ENCODE measurements around the gene SLC45A1.

The SLC45A1 gene

GRCh38 chr1:8335246-8335645 is 17.3 kb downstream of the SLC45A1 start:
- Histone ChIP-seq H3K27ac (no peak overlapping the region), H3K9ac (ENCODE audit: insufficient read length) (no peak overlapping the region), H3K4me3 (no peak overlapping the region), H3K36me3 (ENCODE audit: insufficient read depth, low read length) (no peaks in the 10 kb centered on the region), H3K9me3 (ENCODE audit: low read depth, low read length) (no peaks in the 10 kb centered on the region)
- DNase-seq (ENCODE audit: low read depth, low spot score), result no peak
- TF ChIP-seq POLR2AphosphoS5 (IDR thresholded peaks at IDR 0.05; ENCODE audit: borderline replicate concordance, low read depth, low read length) (no peak), EZH2 (IDR thresholded peaks at IDR 0.05) (no peak), FOXP2 (optimal IDR thresholded peaks at IDR 0.05; ENCODE audit: control extremely low read depth, extremely low read length, insufficient read depth) (no peak)

DNA sequence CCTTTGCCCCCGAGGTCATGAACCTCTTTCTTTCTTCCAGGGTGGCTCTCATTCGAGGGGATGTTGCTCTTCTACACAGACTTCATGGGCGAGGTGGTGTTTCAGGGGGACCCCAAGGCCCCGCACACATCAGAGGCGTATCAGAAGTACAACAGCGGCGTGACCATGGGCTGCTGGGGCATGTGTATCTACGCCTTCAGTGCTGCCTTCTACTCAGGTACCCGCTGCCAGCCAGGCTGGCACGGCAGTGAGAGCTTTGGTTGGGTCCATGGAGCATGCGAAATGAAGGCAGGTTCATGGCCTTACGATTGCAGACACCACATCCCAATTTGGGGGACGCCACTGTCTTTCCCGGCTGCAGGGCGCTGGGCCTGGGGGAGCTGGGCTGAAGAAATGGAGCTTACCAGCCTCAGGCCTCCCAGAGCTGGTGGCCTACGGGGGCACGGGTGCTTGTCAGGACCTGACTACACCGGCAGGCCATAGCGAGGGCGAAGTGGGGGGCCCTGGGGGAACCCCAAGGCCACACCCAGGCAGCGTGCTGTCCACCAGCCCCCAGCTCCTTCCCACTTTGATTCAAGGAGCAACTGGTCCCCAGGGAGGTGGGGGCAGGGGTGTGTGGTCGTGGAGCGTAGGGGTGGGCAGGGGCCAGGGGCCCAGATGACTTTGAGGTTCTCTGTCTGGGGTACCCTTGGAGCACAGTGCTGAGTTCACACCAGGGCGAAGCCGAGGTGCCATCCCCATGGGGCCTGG is 20.0 kb downstream of the SLC45A1 start:
- Histone ChIP-seq H3K36me3 (ENCODE audit: insufficient read depth, low read length) (no peaks in the 10 kb centered on the region), H3K9me3 (ENCODE audit: low read depth, low read length) (no peaks in the 10 kb centered on the region), H3K4me3 (no peak overlapping the region), H3K27ac (no peak overlapping the region), H3K9ac (ENCODE audit: insufficient read length) (no peak overlapping the region)
- no peak for DNase-seq (ENCODE audit: low read depth, low spot score)
- TF ChIP-seq POLR2AphosphoS5 (IDR thresholded peaks at IDR 0.05; ENCODE audit: borderline replicate concordance, low read depth, low read length) (no peak), EZH2 (IDR thresholded peaks at IDR 0.05) (no peak), FOXP2 (optimal IDR thresholded peaks at IDR 0.05; ENCODE audit: control extremely low read depth, extremely low read length, insufficient read depth) (no peak)

GRCh38 chr1:8338526-8339202 is 20.8 kb downstream of the SLC45A1 start:
- TF ChIP-seq FOXP2 (optimal IDR thresholded peaks at IDR 0.05; ENCODE audit: control extremely low read depth, extremely low read length, insufficient read depth) (no peak), EZH2 (IDR thresholded peaks at IDR 0.05) (no peak), POLR2AphosphoS5 (IDR thresholded peaks at IDR 0.05; ENCODE audit: borderline replicate concordance, low read depth, low read length) (no peak)
- no peak for DNase-seq (ENCODE audit: low read depth, low spot score)
- no peak overlapping the region for H3K4me3 ChIP-seq

GRCh38 chr1:8339203-8339600 is 21.3 kb downstream of the SLC45A1 start:
- no peaks in the 10 kb centered on the region for H3K36me3 ChIP-seq (ENCODE audit: insufficient read depth, low read length)
- DNase-seq (ENCODE audit: low read depth, low spot score), result no peak

More at GRCh38 chr1:8338526-8339202, 20.8 kb downstream of the SLC45A1 start:
- Histone ChIP-seq H3K9me3 (ENCODE audit: low read depth, low read length) (no peaks in the 10 kb centered on the region), H3K27ac (no peak overlapping the region), H3K9ac (ENCODE audit: insufficient read length) (no peak overlapping the region), H3K36me3 (ENCODE audit: insufficient read depth, low read length) (no peaks in the 10 kb centered on the region)

DNA sequence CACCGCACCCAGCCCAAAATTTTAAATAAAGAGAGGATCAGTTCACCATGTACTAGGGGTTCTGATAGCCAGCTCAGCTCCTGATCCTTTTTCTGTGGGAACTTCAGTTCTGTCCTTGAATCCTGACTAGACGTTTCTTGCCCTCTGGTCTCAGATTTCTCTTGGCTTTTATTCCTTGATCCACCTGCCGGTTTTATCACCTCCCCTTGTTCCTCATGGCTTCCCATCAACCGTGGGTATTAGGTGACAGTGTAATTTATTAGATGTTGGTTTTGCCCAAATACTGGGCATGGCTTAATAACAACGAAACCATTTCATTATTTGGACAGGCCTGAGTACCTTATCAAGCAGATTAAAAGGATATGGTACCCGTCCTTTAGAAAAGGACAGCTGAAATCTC is 22.5 kb downstream of the SLC45A1 start:
- H3K9ac ChIP-seq (ENCODE audit: insufficient read length), result no peak overlapping the region
- no peak overlapping the region for H3K4me3 ChIP-seq
- H3K27ac ChIP-seq, result no peak overlapping the region
- H3K36me3 ChIP-seq (ENCODE audit: insufficient read depth, low read length), result no peaks in the 10 kb centered on the region
- TF ChIP-seq POLR2AphosphoS5 (IDR thresholded peaks at IDR 0.05; ENCODE audit: borderline replicate concordance, low read depth, low read length) (no peak), EZH2 (IDR thresholded peaks at IDR 0.05) (no peak), FOXP2 (optimal IDR thresholded peaks at IDR 0.05; ENCODE audit: control extremely low read depth, extremely low read length, insufficient read depth) (no peak)
- no peaks in the 10 kb centered on the region for H3K9me3 ChIP-seq (ENCODE audit: low read depth, low read length)
- DNase-seq (ENCODE audit: low read depth, low spot score), result no peak

More at GRCh38 chr1:8339203-8339600, 21.3 kb downstream of the SLC45A1 start:
- H3K9ac ChIP-seq (ENCODE audit: insufficient read length), result no peak overlapping the region
- no peak overlapping the region for H3K27ac ChIP-seq
- no peaks in the 10 kb centered on the region for H3K9me3 ChIP-seq (ENCODE audit: low read depth, low read length)
- no peak overlapping the region for H3K4me3 ChIP-seq
- TF ChIP-seq FOXP2 (optimal IDR thresholded peaks at IDR 0.05; ENCODE audit: control extremely low read depth, extremely low read length, insufficient read depth) (no peak), EZH2 (IDR thresholded peaks at IDR 0.05) (no peak), POLR2AphosphoS5 (IDR thresholded peaks at IDR 0.05; ENCODE audit: borderline replicate concordance, low read depth, low read length) (no peak)

DNA sequence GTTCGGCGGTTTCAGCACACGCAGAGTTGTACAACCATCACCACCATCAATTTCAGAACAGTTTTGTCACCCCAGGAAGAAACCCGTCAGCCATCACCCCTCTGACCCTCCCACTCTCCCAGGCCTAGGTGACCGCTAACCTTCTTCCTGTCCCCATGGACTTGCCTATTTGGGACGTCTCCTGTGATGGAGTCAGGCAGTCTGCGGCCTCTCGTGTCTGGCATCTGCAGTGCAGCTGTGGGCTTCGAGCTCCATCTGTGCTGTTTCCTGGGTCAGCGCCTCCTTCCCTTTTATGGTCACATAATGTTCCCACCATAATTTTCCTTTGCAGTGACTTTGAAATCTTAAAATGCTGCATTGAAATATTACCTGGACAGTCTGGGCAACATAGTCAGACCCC is 24.4 kb downstream of the SLC45A1 start:
- no peak overlapping the region for H3K27ac ChIP-seq
- TF ChIP-seq POLR2AphosphoS5 (IDR thresholded peaks at IDR 0.05; ENCODE audit: borderline replicate concordance, low read depth, low read length), result no peak
- TF ChIP-seq EZH2 (IDR thresholded peaks at IDR 0.05), result no peak
- TF ChIP-seq FOXP2 (optimal IDR thresholded peaks at IDR 0.05; ENCODE audit: control extremely low read depth, extremely low read length, insufficient read depth), result no peak
- no peak overlapping the region for H3K9ac ChIP-seq (ENCODE audit: insufficient read length)
- no peak overlapping the region for H3K4me3 ChIP-seq
- no peaks in the 10 kb centered on the region for H3K9me3 ChIP-seq (ENCODE audit: low read depth, low read length)
- no peak for DNase-seq (ENCODE audit: low read depth, low spot score)
- no peaks in the 10 kb centered on the region for H3K36me3 ChIP-seq (ENCODE audit: insufficient read depth, low read length)

- Histone ChIP-seq H3K4me3 (no peak overlapping the region), H3K27ac (no peak overlapping the region), H3K36me3 (ENCODE audit: insufficient read depth, low read length) (no peaks in the 10 kb centered on the region), H3K9me3 (ENCODE audit: low read depth, low read length) (no peaks in the 10 kb centered on the region), H3K9ac (ENCODE audit: insufficient read length) (no peak overlapping the region)
- no peak for DNase-seq (ENCODE audit: low read depth, low spot score)
- TF ChIP-seq FOXP2 (optimal IDR thresholded peaks at IDR 0.05; ENCODE audit: control extremely low read depth, extremely low read length, insufficient read depth), result no peak
These were observed 25.1 kb downstream of the SLC45A1 start for GRCh38 chr1:8343044-8343443.

GRCh38 chr1:8343464-8344001 is 25.6 kb downstream of the SLC45A1 start:
- DNase-seq (ENCODE audit: low read depth, low spot score), result no peak
- no peak overlapping the region for H3K27ac ChIP-seq
- H3K4me3 ChIP-seq, result no peak overlapping the region
- no peaks in the 10 kb centered on the region for H3K36me3 ChIP-seq (ENCODE audit: insufficient read depth, low read length)
- TF ChIP-seq FOXP2 (optimal IDR thresholded peaks at IDR 0.05; ENCODE audit: control extremely low read depth, extremely low read length, insufficient read depth) (no peak), EZH2 (IDR thresholded peaks at IDR 0.05) (no peak), POLR2AphosphoS5 (IDR thresholded peaks at IDR 0.05; ENCODE audit: borderline replicate concordance, low read depth, low read length) (no peak)
- no peak overlapping the region for H3K9ac ChIP-seq (ENCODE audit: insufficient read length)
- no peaks in the 10 kb centered on the region for H3K9me3 ChIP-seq (ENCODE audit: low read depth, low read length)

Measured in SK-N-MC (cell line).